NCI-H2107 (cell line): Measurements from ENCODE around the gene KIF3A.

Experiments used
- DNase-seq: peaks from one replicate; lab custom pipeline; 2025; lab: John Stamatoyannopoulos, UW

The KIF3A gene

DNA sequence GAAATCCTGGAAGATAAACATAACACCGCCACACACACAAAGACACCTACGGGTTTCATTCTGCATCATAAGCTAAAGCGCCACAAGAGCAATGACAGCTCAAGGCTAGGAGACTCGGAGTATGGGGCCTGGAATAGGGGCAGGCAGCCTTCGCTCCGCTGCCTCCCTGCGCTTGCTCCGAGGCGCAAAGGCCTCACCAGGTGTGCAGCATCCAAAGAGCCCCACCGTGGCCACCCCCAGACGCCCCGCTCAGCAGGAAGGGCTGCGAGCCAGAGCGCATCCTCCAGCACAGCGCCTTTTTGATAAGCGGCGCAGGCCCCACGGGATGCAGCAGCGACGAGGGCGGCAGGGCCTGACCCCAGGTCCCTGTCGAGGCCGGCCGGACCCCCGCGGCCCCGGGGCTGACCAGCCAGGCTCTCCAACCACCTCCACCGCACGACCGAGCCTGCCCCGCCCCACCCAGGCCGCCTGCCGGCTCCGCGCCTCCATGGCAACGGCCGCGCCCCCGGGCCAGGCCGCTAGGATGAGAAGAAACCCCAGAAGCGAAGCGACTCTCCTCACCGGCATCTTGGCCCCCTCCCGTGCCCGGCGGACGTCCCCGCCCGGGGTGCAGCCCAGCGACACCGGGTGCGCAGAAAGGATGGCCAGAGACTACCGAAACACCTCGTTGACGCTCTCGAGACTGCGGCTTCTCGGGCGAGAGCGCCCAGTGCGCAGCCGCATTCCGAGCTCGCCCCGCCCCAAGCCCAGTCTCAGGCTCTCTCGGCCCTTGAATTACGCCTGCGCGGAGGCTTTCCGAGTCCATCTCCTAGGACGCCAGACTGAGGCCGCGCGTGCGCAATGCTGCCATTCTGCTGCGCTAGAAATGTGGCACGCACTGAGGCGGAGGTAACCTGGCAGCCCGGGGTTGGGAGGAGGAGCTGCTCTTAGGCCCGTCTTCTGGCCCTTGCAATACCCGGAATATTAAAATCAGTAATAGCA, at the start of gene KIF3A:
Gene KIF3A, minus strand, starts transcription at position 694 of the 981 bp plus-strand sequence. Its CDS starts 127 bp downstream, at position 567.
- DNase-seq: peak; percentile 78

DNA sequence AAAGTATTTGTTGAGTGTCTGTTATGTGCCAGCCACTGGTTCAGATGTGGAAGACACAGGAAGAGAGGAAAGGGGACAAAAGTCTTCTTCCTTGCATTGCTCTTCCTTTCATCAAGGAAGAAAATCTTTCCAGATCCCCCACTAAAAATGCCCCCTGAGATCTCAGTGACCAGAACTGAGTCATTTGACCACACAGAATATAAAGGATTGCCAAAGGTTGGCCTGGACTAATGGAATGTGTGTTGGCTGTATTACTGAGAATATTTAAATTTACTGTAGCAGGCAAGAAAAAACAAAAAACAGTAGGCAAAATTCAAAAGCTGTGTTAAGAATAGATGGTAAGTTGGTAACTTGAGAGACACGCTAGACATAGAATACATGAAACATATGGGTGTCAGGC, 49.7 kb upstream of the KIF3A start:
- DNase-seq: no peak

DNA sequence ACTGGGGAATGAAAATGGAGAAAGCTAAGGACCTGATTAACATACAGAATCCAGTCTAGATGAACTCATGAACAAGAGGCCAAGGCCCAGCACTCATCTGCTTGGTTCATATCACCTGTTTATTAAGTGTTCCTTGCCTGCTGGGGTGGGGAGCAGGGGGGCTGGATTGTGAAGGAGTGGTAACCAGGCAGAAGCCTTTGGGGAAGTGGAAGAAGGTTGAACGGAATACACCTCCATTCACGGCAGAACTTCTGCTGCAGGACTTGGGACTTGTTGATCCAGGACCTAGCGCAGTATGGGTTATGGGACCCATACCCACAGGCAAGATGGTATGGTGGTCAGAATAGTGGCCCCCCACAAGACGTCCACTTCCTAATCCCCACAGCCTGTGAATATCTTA, 48.5 kb upstream of the KIF3A start:
- no peak for DNase-seq

- no peak for DNase-seq
Measured at GRCh38 chr5:132785365-132785764, 48.0 kb upstream of the KIF3A start.

GRCh38 chr5:132782101-132782500, 44.8 kb upstream of the KIF3A start:
- no peak for DNase-seq

DNA sequence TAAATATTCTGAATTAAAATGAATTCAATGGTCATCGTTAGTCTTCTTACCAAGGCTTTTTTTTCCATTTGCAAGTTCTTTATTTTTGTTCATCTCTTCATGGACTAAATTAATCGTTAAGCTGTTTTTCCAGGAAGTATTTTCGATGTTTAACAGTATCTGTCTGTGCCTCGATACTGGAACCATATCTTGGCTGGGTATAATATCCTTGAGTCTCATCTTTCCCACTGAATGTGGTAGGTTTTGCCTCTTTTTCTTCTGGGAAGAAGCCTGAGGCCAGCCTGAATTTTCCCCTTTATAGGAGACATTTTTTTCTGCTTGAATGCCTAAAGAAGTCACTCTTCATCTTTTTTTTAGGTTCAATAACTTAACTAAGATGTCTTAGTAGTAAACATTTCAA, 43.7 kb upstream of the KIF3A start:
- no peak for DNase-seq

DNA sequence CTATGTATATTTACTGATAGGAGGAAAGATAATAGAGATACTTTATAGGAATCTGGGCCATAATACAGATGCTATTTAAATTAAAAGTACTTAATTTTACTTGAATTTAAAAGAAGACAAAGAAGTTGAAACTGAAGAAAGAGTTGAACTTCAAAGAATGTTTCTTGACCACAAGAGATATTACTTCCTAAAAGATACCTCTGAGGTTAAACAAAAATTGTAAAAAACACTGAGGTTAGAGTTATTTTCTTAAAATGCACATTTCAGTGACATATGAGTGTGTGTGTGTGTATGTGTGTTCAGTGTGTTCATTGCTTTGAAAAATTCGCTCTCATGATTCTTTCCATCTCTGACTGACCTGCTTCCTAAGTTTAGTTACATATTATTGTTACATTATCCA, 43.2 kb upstream of the KIF3A start:
- no peak for DNase-seq

- DNase-seq: no peak
Measured at GRCh38 chr5:132779961-132780360, 42.6 kb upstream of the KIF3A start.

DNA sequence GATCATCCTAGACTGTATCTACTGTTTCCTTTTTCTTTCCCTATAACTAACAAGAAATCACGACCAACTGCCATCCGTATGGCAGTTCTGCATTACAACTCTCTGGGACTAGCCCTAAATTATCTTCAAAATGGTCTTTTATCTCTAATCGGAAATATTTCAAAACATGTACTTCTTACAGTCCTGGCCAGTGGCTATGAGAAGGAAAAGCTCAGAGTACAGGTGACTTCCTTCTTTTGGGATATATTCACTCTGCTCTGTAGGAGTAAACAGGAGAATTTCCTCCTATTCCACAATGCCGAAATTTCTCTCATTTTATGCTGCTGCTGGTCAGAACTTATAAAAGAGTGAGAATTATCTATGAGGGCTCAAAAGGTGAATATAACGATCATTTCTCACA, 41.5 kb upstream of the KIF3A start:
- DNase-seq: no peak

DNA sequence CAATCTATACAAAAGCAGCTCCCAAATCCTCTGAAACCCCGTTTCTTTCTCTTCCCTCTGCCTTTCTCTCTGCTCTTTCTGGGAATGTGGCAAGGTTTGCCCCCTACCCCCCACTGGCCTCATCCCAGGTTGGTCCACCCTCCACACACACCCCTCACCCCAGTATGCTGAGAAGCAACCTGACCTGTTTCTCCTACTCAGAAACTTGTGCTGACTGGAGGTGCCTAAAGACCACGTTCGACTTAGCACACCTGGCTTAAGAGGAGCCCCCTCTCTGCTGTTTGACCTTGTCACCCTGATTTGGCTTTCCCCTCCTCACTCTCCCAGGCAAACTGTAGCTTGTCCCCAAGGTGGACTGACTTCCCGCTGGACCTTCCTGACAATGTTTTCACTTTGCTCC, 40.8 kb upstream of the KIF3A start:
- no peak for DNase-seq

- no peak for DNase-seq
Measured at GRCh38 chr5:132777209-132778069, 40.1 kb upstream of the KIF3A start, which contains the start of gene SEPTIN8. SEPTIN8 (minus strand) TSS chr5:132777239; CDS start chr5:132777137, 102 bp downstream.

DNA sequence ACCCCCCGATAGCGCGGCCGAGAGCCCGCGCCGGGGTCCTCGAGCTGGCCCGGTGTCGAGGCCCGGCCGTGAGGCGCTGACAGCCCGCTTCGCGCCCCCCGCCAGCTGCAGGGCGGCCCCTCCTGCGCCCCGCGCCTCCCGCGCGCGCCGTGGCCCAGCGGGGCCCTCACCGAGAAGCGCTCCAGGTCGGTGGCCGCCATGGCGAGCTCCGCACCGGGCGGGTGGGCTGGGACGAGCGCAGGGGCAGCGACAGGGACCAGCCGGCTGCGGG, 39.5 kb upstream of the KIF3A start:
- no peak for DNase-seq

DNA sequence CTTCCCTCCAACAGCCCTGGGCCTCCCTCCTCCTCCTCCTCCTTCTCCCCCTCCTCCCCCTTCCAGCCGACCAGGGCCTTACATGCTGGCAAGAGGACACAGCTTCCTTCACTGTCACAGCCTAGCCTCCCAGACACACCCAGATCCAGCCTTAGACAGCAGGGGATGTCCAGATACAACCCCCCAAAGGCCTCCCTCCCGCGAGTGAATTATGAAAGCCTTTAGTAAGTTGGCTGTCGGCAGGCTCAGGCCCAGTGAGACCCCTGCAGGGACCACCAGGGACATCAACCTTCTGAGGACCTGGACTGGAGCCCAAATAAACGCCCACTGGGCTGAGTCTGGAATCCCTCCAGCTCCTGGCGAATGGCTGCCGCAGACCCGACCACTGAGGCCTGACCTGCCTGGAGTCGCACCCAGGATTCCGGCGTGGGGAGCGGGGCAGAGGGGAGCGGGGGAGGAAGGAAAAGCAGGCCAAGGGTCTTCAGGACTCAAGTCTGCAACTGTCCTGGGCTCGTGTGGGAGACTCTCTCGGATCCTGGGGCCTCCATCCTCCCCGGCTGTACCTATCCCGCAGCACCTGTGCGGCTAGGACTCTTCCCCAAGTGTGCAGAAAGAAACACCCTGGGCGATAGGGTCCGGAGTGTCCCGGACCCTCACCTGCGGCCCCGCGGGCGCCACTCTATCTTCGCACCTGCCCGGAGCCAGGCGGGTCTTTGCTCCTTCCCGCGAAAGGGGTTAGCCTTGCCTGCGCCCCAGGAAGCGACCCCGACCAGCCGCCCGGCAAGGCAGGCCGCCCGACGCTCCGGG, 39.0 kb upstream of the KIF3A start:
- no peak for DNase-seq

DNA sequence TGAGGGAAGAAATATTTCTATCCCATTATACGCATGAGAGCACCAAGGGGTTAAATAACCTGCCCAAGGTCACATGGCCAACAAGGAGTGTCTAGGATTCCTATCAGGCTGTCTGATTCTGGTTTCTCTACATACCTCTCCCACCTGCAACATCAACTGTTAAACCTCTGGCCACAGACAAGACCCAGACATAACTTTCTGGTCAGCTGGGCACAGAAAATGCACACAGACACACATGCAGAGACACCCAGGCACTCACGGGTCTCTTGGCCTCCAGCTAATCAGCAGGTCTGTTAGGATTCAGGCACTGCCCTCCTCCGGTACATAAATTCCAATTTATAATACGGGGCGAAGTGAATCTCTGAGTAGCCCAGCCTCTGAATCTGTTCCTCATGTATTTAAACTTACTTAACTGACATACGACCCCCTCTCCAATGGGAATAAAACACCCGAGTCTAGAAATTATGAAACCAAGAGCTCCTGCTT, 38.2 kb upstream of the KIF3A start:
- no peak for DNase-seq

DNA sequence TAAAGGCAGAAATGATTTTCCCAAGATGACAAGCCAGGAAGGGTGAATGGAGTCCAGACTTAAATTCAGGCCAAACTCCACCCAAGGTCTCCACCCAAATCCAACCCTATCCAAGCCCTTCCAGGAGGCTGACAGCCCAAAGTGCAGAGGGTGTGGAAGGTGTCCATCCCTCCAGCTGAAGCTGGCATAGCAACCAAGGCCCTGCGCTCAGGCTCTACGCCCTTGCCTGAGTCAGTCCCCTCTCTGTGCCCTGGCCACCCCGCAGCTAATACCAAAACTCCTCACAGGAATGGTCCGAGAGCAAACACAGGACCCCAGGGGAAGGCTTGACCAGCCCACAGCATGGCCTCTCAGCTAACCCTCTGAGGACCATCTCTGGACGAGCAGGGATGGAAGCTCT, 37.5 kb upstream of the KIF3A start:
- DNase-seq: no peak

DNA sequence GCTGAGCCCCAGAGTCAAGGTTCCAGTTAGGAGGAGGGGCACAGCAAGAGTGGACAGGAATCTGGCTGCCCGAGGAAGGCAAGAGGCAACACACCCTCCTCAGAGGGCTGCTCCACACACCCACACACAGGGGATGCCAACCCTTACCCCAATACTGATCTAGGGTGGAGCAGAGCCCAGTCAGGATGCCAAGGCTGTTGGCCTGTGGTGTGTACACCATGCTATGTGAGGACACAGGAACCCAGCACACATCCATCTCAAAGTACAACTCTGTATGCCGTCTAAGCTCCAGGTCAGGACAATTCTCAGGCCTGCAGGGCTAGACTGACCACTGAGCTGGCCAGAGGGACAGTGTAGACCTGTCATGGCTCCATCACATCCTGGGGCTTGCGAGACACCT, 37.1 kb upstream of the KIF3A start:
- no peak for DNase-seq

DNA sequence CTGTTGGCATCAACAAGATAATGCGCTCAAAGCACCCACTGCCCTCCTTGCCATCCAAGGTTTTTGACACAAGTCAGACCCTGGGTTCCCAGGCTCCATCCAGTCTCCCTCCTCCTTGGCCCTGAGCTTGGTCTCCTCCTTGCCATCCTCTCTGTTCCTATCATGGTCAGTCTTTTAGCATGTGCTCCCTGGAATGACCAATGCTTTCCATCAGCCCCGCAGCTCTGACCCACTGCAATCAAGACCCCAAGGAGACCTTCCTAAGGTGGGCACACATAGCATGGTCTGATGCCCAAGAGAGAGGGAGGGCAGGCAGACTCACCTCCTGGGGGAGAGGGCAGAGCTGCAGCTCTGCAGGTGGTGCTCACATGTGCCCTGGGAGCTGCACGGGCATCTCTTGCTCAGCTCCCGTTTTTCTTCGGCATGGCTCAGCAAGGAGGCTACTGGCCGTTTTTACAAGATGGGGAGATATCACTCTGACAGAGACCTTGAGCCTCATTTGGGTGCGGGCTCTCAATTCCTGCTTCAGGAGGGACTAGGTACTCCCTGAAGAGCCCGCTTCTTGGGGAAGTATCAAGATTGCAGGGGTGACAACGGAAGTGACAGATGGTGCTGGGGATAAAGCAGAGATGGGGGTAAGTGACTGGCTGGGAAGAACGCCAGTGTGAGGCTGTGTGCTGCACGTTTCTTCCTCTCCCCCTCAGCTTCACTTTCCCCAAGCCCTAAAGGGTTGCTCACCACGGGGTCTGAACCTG, 36.4 kb upstream of the KIF3A start:
- DNase-seq: no peak

DNA sequence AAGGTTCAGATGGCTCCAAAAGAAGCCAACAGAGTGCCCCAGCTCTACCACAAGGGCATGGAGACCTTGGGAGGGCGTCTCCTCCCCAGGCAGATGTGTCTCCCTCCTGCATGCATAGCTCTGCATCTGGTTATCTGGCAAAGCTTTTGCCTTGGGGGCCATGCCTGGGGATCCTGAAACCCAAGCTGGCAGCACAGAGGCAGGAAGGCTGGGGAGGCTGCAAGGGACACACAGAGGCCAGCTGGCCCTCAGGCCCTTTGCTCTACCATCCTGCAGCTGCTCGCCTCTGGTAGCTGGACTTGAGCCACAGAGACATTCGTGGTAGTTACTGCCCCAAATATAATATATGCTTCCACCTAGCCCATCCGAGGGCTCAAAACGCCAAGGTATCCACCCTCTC, 35.8 kb upstream of the KIF3A start:
- DNase-seq: no peak

DNA sequence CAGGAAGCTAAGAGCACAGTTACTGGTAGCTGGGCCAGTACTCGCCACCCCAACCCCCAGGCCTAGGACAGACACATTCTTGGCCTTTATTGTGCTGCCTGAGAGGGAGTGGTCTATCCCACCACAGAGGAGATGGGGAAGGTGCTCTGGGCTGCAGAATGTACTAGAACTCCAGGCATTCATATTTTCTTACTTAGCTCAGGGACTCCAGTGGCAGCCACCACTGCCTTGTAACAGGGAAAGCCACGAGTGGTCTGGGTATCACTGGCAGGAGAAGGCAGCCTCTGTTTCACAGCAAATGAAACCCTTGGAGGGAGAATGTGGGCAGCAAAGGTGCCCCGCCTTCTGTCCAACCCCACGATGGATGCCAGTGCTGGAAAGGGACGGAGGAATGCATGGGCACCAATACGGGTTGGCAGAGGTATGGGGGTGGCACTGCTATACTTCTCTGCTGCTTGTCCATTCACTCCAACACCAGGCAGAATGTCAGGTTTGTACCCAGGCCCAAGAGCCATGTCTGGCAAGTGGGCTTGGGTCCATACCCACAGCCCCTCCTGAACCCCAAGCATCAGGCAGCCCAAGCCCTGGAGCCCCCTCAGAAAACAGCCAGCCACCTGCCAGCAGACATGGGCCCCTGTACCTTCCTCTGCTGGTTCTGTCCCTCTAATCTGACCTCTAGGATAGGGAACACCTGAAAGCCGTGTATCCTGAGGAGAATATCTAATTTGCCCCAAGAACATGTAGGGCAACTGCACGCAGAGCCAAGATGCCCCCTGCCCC, 35.1 kb upstream of the KIF3A start:
- DNase-seq: no peak

- DNase-seq: no peak
Measured at GRCh38 chr5:132771503-132771998, 34.2 kb upstream of the KIF3A start.
